Vagina (tissue), 2 donors: Measurements from ENCODE around the gene LIPE. TPM values are rescaled to one million over a fixed set of nuclear protein-coding genes. Genes with fewer than 3 reads are reported as not detected.

Experiments used
- DNase-seq, 2 donors: peaks; one replicate each; pipeline ENCODE4 v3.0.0-alpha.2; 2017; ENCODE audit errors: extremely low spot score in 2 of 2
- H3K27ac ChIP-seq: fragments of 200-600 bp; sonication (generic); one replicate; pipeline ENCODE4 v1.5.1; 2019
- H3K27me3 ChIP-seq: fragments of 200-600 bp; sonication (generic); one replicate; pipeline ENCODE4 v1.5.1; 2019
- H3K36me3 ChIP-seq, 2 donors: fragments of 200-600 bp; sonication (generic); one replicate each; pipeline ENCODE4 v1.5.1; 2017 to 2019
- H3K4me1 ChIP-seq: fragments of 200-600 bp; sonication (generic); one replicate; pipeline ENCODE4 v1.5.1; 2019
- H3K4me3 ChIP-seq, 2 donors: fragments of 200-600 bp; sonication (generic); 1 replicate in 1 of 2; 2 replicates in 1 of 2; pipeline ENCODE4 v1.5.1; 2016 to 2019
- H3K9me3 ChIP-seq: fragments of 200-600 bp; sonication (generic); one replicate; pipeline ENCODE4 v1.5.1; 2019
- POLR2A ChIP-seq, 2 donors: fragments of 450-650 bp; IDR thresholded peaks; one replicate each; pipeline ENCODE4 v1.6.1; 2017; ENCODE audit warnings: antibody characterized with exemption in 2 of 2, mild to moderate bottlenecking in 2 of 2, moderate library complexity in 2 of 2
- POLR2AphosphoS5 ChIP-seq, 2 donors: sonication (generic); formaldehyde crosslinking; IDR thresholded peaks; one replicate each; pipeline ENCODE4 v1.9.0; 2017; ENCODE audit warnings: antibody characterized with exemption in 2 of 2, mild to moderate bottlenecking in 2 of 2, low read depth in 1 of 2; ENCODE audit not compliant: insufficient read depth in 1 of 2
- intact Hi-C: fragments of 100-400 bp; cut with DNase I; formaldehyde crosslinking; loops from one replicate; pipeline ENCODE4 v1.15.1; 2023
- total RNA-seq: library from RNA; depleted of rRNA; stranded (reverse); fragments of >200 nt; gene quantifications from one replicate; pipeline ENCODE4 v1.2.3, GENCODE V29; 2016
- TF ChIP-seq, protein P1 (sequence below), 3 experiments: fragments of 450-650 bp in 2 of 3; fragments of 200-600 bp in 1 of 3; sonication (generic) in 1 of 3; IDR thresholded peaks; one replicate each; pipeline ENCODE4 v1.5.1; 2017 to 2019; ENCODE audit warnings: antibody characterized with exemption in 3 of 3, mild to moderate bottlenecking in 2 of 3, moderate library complexity in 2 of 3

LIPE gene
- total RNA-seq, 1 donor from 2014 or later = 102 TPM

GRCh38 chr19:42407816-42408175, 19.4 kb downstream of the LIPE start:
- no peaks in the 10 kb centered on the region for H3K36me3 ChIP-seq
- no peaks in the 10 kb centered on the region for H3K27me3 ChIP-seq
- no peak for DNase-seq
- H3K4me3 ChIP-seq = no peak overlapping the region
- intact Hi-C loops = no loop called here
- H3K27ac ChIP-seq = no peak overlapping the region
- no peaks in the 10 kb centered on the region for H3K9me3 ChIP-seq
- no peak for TF ChIP-seq POLR2AphosphoS5 (IDR thresholded peaks at IDR 0.05; ENCODE audit: insufficient read depth in 1 of 2, low read depth in 1 of 2)
- no peak for TF ChIP-seq POLR2A (IDR thresholded peaks at IDR 0.05)
- TF ChIP-seq, protein P1, sequence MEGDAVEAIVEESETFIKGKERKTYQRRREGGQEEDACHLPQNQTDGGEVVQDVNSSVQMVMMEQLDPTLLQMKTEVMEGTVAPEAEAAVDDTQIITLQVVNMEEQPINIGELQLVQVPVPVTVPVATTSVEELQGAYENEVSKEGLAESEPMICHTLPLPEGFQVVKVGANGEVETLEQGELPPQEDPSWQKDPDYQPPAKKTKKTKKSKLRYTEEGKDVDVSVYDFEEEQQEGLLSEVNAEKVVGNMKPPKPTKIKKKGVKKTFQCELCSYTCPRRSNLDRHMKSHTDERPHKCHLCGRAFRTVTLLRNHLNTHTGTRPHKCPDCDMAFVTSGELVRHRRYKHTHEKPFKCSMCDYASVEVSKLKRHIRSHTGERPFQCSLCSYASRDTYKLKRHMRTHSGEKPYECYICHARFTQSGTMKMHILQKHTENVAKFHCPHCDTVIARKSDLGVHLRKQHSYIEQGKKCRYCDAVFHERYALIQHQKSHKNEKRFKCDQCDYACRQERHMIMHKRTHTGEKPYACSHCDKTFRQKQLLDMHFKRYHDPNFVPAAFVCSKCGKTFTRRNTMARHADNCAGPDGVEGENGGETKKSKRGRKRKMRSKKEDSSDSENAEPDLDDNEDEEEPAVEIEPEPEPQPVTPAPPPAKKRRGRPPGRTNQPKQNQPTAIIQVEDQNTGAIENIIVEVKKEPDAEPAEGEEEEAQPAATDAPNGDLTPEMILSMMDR (IDR thresholded peaks at IDR 0.05) = no peak
- peaks cover 6% of the 10 kb centered on the region for H3K4me1 ChIP-seq

- no peaks in the 10 kb centered on the region for H3K9me3 ChIP-seq
- H3K36me3 ChIP-seq = no peaks in the 10 kb centered on the region
- H3K4me3 ChIP-seq = no peak overlapping the region
- TF ChIP-seq, protein P1 (IDR thresholded peaks at IDR 0.05) = no peak
- TF ChIP-seq POLR2AphosphoS5 (IDR thresholded peaks at IDR 0.05; ENCODE audit: insufficient read depth in 1 of 2, low read depth in 1 of 2) = no peak
- H3K27me3 ChIP-seq = no peaks in the 10 kb centered on the region
- intact Hi-C loops = no loop called here
- peaks cover 10% of the 10 kb centered on the region for H3K4me1 ChIP-seq
- no peak overlapping the region for H3K27ac ChIP-seq
- no peak for DNase-seq
Observed at GRCh38 chr19:42407085-42407815, 19.9 kb downstream of the LIPE start.

GRCh38 chr19:42406111-42406510, 21.1 kb downstream of the LIPE start:
- DNase-seq = no peak
- Histone ChIP-seq H3K9me3 (no peaks in the 10 kb centered on the region), H3K4me1 (peaks cover 21% of the 10 kb centered on the region), H3K4me3 (no peak overlapping the region), H3K27me3 (no peaks in the 10 kb centered on the region), H3K36me3 (no peaks in the 10 kb centered on the region), H3K27ac (no peak overlapping the region)
- no peak for TF ChIP-seq POLR2AphosphoS5 (IDR thresholded peaks at IDR 0.05; ENCODE audit: insufficient read depth in 1 of 2, low read depth in 1 of 2)
- TF ChIP-seq POLR2A (IDR thresholded peaks at IDR 0.05) = no peak
- TF ChIP-seq, protein P1 (IDR thresholded peaks at IDR 0.05) = no peak
- intact Hi-C loops = no loop called here

DNA sequence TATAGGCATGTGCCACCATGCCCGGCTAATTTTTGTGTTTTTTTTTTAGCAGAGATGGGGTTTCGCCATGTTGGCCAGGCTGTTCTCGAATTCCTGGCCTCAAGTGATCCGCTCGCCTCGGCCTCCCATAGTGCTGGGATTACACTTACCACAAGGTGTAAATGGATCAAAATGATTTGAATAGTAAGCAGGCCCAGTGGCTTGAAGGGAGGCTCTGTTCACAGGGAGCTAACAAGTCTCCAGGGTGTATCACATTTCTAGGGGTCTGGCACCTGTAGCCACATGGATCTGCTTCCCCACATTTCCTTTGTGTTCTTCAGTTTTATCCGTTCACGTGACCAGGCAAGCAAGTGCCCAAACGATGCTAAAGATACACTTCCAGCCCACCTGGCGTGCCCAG, 23.6 kb downstream of the LIPE start:
- TF ChIP-seq, protein P1 (IDR thresholded peaks at IDR 0.05) = no peak
- TF ChIP-seq POLR2AphosphoS5 (IDR thresholded peaks at IDR 0.05; ENCODE audit: insufficient read depth in 1 of 2, low read depth in 1 of 2) (no peak), POLR2A (IDR thresholded peaks at IDR 0.05) (no peak)
- intact Hi-C loops = no loop called here
- no peaks in the 10 kb centered on the region for H3K9me3 ChIP-seq
- no peak overlapping the region for H3K4me3 ChIP-seq
- DNase-seq = no peak
- no peaks in the 10 kb centered on the region for H3K36me3 ChIP-seq
- no peak overlapping the region for H3K27ac ChIP-seq
- no peaks in the 10 kb centered on the region for H3K27me3 ChIP-seq
- peaks cover 22% of the 10 kb centered on the region for H3K4me1 ChIP-seq

- Histone ChIP-seq H3K27me3 (no peaks in the 10 kb centered on the region), H3K4me1 (peaks cover 30% of the 10 kb centered on the region), H3K36me3 (no peaks in the 10 kb centered on the region), H3K9me3 (no peaks in the 10 kb centered on the region), H3K27ac (no peak overlapping the region), H3K4me3 (peak overlapping the region; percentile 60 to 65)
- TF ChIP-seq, protein P1 (IDR thresholded peaks at IDR 0.05) = no peak
- TF ChIP-seq POLR2A (IDR thresholded peaks at IDR 0.05) (no peak), POLR2AphosphoS5 (IDR thresholded peaks at IDR 0.05; ENCODE audit: insufficient read depth in 1 of 2, low read depth in 1 of 2) (no peak)
- no peak for DNase-seq
- intact Hi-C loops = no loop called here
Observed at GRCh38 chr19:42402376-42403116, 24.6 kb downstream of the LIPE start.
